ENCODE measurements around the gene CNBD2.
A peak's percentile ranks its signal among the peaks of the same experiment; 100 is the strongest.
"Not testable (repeated sequence)": the region's sequence is repeated elsewhere in the genome, so short reads cannot be mapped to it uniquely, and the experiment has no call there.

The CNBD2 gene

DNA sequence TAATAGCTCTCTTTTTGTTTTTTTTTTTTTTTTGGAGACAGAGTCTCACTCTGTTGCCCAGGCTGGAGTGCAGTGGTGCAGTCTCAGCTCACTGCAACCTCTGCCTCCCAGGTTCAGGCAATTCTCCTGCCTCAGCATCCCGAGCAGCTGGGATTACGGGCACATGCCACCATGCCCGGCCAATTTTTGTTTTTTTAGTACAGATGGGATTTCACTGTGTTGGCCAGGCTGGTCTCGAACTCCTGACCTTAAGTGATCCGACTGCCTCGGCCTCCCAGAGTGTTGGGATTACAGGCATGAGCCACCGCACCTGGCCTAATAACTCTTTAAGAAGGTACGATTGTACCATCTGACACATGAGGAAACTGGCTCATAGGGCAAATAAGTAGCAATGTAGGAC lies 28.1 kb downstream of the CNBD2 start:
- H3K9me3 ChIP-seq (ENCODE audit: control extremely low read depth in 1 of 5, control insufficient read depth in 4 of 5, insufficient read depth in 2 of 5, low read depth in 1 of 5, low read length in 4 of 5); DNase-seq; H3K4me1 ChIP-seq (ENCODE audit: control extremely low read depth in 1 of 4, control insufficient read depth in 4 of 4, insufficient read depth in 4 of 4, low read length in 3 of 4); H3K27me3 ChIP-seq (replicated peaks in 2 of 5; ENCODE audit: control insufficient read depth in 4 of 5, insufficient read depth in 5 of 5, low read length in 4 of 5); H3K4me3 ChIP-seq (ENCODE audit: control insufficient read depth in 1 of 7, extremely low read depth in 1 of 7, insufficient read depth in 4 of 7, low read depth in 2 of 7, low read length in 6 of 7); H3K27ac ChIP-seq (ENCODE audit: insufficient read depth in 1 of 2, low read depth in 1 of 2, low read length in 2 of 2, poor library complexity in 1 of 2, severe bottlenecking in 2 of 2); POLR2A ChIA-PET; H3K36me3 ChIP-seq (ENCODE audit: control insufficient read depth in 4 of 4, insufficient read depth in 4 of 4, low read length in 3 of 4): not testable (repeated sequence)
- CTCF ChIA-PET: interaction anchor here (1.1 to 12.8 kb wide), 4 partner anchors 9 to 143 kb away, joined by 3 to 292 read pairs (median 9); no protein-coding TSS in a partner anchor
- 98% methylated on average over 6 of the region's 8 CpGs for WGBS (ENCODE audit: insufficient coverage)

GRCh38 chr20:36001331-36001730 lies 32.9 kb downstream of the CNBD2 start:
- POLR2A ChIA-PET; H3K27me3 ChIP-seq (replicated peaks in 2 of 5; ENCODE audit: control insufficient read depth in 4 of 5, insufficient read depth in 5 of 5, low read length in 4 of 5); H3K36me3 ChIP-seq (ENCODE audit: control insufficient read depth in 4 of 4, insufficient read depth in 4 of 4, low read length in 3 of 4); H3K4me1 ChIP-seq (ENCODE audit: control extremely low read depth in 1 of 4, control insufficient read depth in 4 of 4, insufficient read depth in 4 of 4, low read length in 3 of 4); CTCF ChIA-PET; H3K9me3 ChIP-seq (ENCODE audit: control extremely low read depth in 1 of 5, control insufficient read depth in 4 of 5, insufficient read depth in 2 of 5, low read depth in 1 of 5, low read length in 4 of 5); DNase-seq; H3K4me3 ChIP-seq (ENCODE audit: control insufficient read depth in 1 of 7, extremely low read depth in 1 of 7, insufficient read depth in 4 of 7, low read depth in 2 of 7, low read length in 6 of 7); H3K27ac ChIP-seq (ENCODE audit: insufficient read depth in 1 of 2, low read depth in 1 of 2, low read length in 2 of 2, poor library complexity in 1 of 2, severe bottlenecking in 2 of 2): not testable (repeated sequence)
- no CpG with 5 or more reads among the region's 34 CpGs for WGBS (ENCODE audit: insufficient coverage)

- ChIA-PET CTCF (interaction anchor here (0.7 to 1.8 kb wide), 4 partner anchors 8 to 136 kb away, joined by 3 to 8 read pairs (median 4); no protein-coding TSS in a partner anchor), POLR2A (no interaction called here)
- H3K4me3 ChIP-seq (ENCODE audit: control insufficient read depth in 1 of 7, extremely low read depth in 1 of 7, insufficient read depth in 4 of 7, low read depth in 2 of 7, low read length in 6 of 7): no peak overlapping the region
- no peaks in the 10 kb centered on the region for H3K36me3 ChIP-seq (ENCODE audit: control insufficient read depth in 4 of 4, insufficient read depth in 4 of 4, low read length in 3 of 4)
- H3K27ac ChIP-seq (ENCODE audit: insufficient read depth in 1 of 2, low read depth in 1 of 2, low read length in 2 of 2, poor library complexity in 1 of 2, severe bottlenecking in 2 of 2): no peak overlapping the region
- peaks cover 0 to 7% (median 4%) of the 10 kb centered on the region in 5 experiments for H3K9me3 ChIP-seq (ENCODE audit: control extremely low read depth in 1 of 5, control insufficient read depth in 4 of 5, insufficient read depth in 2 of 5, low read depth in 1 of 5, low read length in 4 of 5)
- no peaks in the 10 kb centered on the region for H3K4me1 ChIP-seq (ENCODE audit: control extremely low read depth in 1 of 4, control insufficient read depth in 4 of 4, insufficient read depth in 4 of 4, low read length in 3 of 4)
- H3K27me3 ChIP-seq (replicated peaks in 2 of 5; ENCODE audit: control insufficient read depth in 4 of 5, insufficient read depth in 5 of 5, low read length in 4 of 5): no peaks in the 10 kb centered on the region
- DNase-seq: no peak
These were observed 34.5 kb downstream of the CNBD2 start for GRCh38 chr20:36002855-36003254.

GRCh38 chr20:36004045-36004444 lies 35.7 kb downstream of the CNBD2 start:
- CTCF ChIA-PET: interaction anchor here (1.1 to 1.8 kb wide), 5 partner anchors 13 to 210 kb away, joined by 3 to 8 read pairs (median 3); no protein-coding TSS in a partner anchor
- DNase-seq: peak in 1 of 3 donors; percentile 10
- H3K4me1 ChIP-seq (ENCODE audit: control extremely low read depth in 1 of 4, control insufficient read depth in 4 of 4, insufficient read depth in 4 of 4, low read length in 3 of 4): no peaks in the 10 kb centered on the region
- no CpG with 5 or more reads among the region's 1 CpG for WGBS (ENCODE audit: insufficient coverage)
- H3K27ac ChIP-seq (ENCODE audit: insufficient read depth in 1 of 2, low read depth in 1 of 2, low read length in 2 of 2, poor library complexity in 1 of 2, severe bottlenecking in 2 of 2): no peak overlapping the region
- no peak overlapping the region for H3K4me3 ChIP-seq (ENCODE audit: control insufficient read depth in 1 of 7, extremely low read depth in 1 of 7, insufficient read depth in 4 of 7, low read depth in 2 of 7, low read length in 6 of 7)
- peaks cover 0 to 7% (median 3%) of the 10 kb centered on the region in 5 experiments for H3K9me3 ChIP-seq (ENCODE audit: control extremely low read depth in 1 of 5, control insufficient read depth in 4 of 5, insufficient read depth in 2 of 5, low read depth in 1 of 5, low read length in 4 of 5)
- no peaks in the 10 kb centered on the region for H3K27me3 ChIP-seq (replicated peaks in 2 of 5; ENCODE audit: control insufficient read depth in 4 of 5, insufficient read depth in 5 of 5, low read length in 4 of 5)
- POLR2A ChIA-PET: no interaction called here
- H3K36me3 ChIP-seq (ENCODE audit: control insufficient read depth in 4 of 4, insufficient read depth in 4 of 4, low read length in 3 of 4): no peaks in the 10 kb centered on the region

GRCh38 chr20:36008461-36009035 lies 40.2 kb downstream of the CNBD2 start:
- peaks cover 0 to 4% (median 0%) of the 10 kb centered on the region in 5 experiments for H3K9me3 ChIP-seq (ENCODE audit: control extremely low read depth in 1 of 5, control insufficient read depth in 4 of 5, insufficient read depth in 2 of 5, low read depth in 1 of 5, low read length in 4 of 5)
- H3K4me3 ChIP-seq (ENCODE audit: control insufficient read depth in 1 of 7, extremely low read depth in 1 of 7, insufficient read depth in 4 of 7, low read depth in 2 of 7, low read length in 6 of 7): no peak overlapping the region
- ChIA-PET CTCF (interaction anchor here (0.6 to 4.2 kb wide), 6 partner anchors 9 to 997 kb away, joined by 3 to 19 read pairs (median 6); no protein-coding TSS in a partner anchor), POLR2A (no interaction called here)
- WGBS (ENCODE audit: insufficient coverage): 93% methylated on average over 2 of the region's 4 CpGs
- no peaks in the 10 kb centered on the region for H3K27me3 ChIP-seq (replicated peaks in 2 of 5; ENCODE audit: control insufficient read depth in 4 of 5, insufficient read depth in 5 of 5, low read length in 4 of 5)
- no peaks in the 10 kb centered on the region for H3K36me3 ChIP-seq (ENCODE audit: control insufficient read depth in 4 of 4, insufficient read depth in 4 of 4, low read length in 3 of 4)
- no peak overlapping the region for H3K27ac ChIP-seq (ENCODE audit: insufficient read depth in 1 of 2, low read depth in 1 of 2, low read length in 2 of 2, poor library complexity in 1 of 2, severe bottlenecking in 2 of 2)
- H3K4me1 ChIP-seq (ENCODE audit: control extremely low read depth in 1 of 4, control insufficient read depth in 4 of 4, insufficient read depth in 4 of 4, low read length in 3 of 4): no peaks in the 10 kb centered on the region
- DNase-seq: no peak

DNA sequence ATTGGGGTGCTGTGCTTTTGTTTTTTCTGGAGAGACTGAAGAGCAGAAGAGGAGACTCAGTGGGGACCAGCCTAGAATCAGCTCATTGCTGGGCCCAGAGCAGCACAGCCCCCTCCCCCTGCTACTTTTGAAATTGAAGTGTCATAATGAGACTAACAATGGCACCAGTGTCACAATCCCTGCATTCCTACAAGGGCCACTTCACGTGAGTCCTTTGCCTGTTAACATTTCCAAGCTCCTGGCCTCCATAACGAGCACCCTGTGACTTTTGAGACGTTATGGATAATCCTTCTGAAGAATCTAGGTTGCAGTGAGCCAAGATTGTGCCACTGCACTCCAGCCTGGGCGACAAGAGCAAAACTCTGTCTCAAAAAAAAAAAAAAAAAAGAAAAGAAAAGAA lies 41.7 kb downstream of the CNBD2 start:
- no peak for DNase-seq
- CTCF ChIA-PET: interaction anchor here (2.4 to 4.2 kb wide), 2 partner anchors 19 to 128 kb away, joined by 7 to 19 read pairs; no protein-coding TSS in a partner anchor
- H3K27ac ChIP-seq (ENCODE audit: insufficient read depth in 1 of 2, low read depth in 1 of 2, low read length in 2 of 2, poor library complexity in 1 of 2, severe bottlenecking in 2 of 2): no peak overlapping the region
- POLR2A ChIA-PET: no interaction called here
- H3K27me3 ChIP-seq (replicated peaks in 2 of 5; ENCODE audit: control insufficient read depth in 4 of 5, insufficient read depth in 5 of 5, low read length in 4 of 5): no peaks in the 10 kb centered on the region
- H3K9me3 ChIP-seq (ENCODE audit: control extremely low read depth in 1 of 5, control insufficient read depth in 4 of 5, insufficient read depth in 2 of 5, low read depth in 1 of 5, low read length in 4 of 5): no peaks in the 10 kb centered on the region
- H3K36me3 ChIP-seq (ENCODE audit: control insufficient read depth in 4 of 4, insufficient read depth in 4 of 4, low read length in 3 of 4): no peaks in the 10 kb centered on the region
- 97% methylated on average over 3 of the region's 4 CpGs for WGBS (ENCODE audit: insufficient coverage)
- no peak overlapping the region for H3K4me3 ChIP-seq (ENCODE audit: control insufficient read depth in 1 of 7, extremely low read depth in 1 of 7, insufficient read depth in 4 of 7, low read depth in 2 of 7, low read length in 6 of 7)
- no peaks in the 10 kb centered on the region for H3K4me1 ChIP-seq (ENCODE audit: control extremely low read depth in 1 of 4, control insufficient read depth in 4 of 4, insufficient read depth in 4 of 4, low read length in 3 of 4)

GRCh38 chr20:36010825-36011224 lies 42.4 kb downstream of the CNBD2 start:
- ChIA-PET POLR2A (no interaction called here), CTCF (interaction anchor here (1.0 to 2.4 kb wide), 3 partner anchors 16 to 127 kb away, joined by 6 to 9 read pairs (median 7); no protein-coding TSS in a partner anchor)
- DNase-seq: no peak
- no peaks in the 10 kb centered on the region for H3K27me3 ChIP-seq (replicated peaks in 2 of 5; ENCODE audit: control insufficient read depth in 4 of 5, insufficient read depth in 5 of 5, low read length in 4 of 5)
- no peak overlapping the region for H3K4me3 ChIP-seq (ENCODE audit: control insufficient read depth in 1 of 7, extremely low read depth in 1 of 7, insufficient read depth in 4 of 7, low read depth in 2 of 7, low read length in 6 of 7)
- H3K4me1 ChIP-seq (ENCODE audit: control extremely low read depth in 1 of 4, control insufficient read depth in 4 of 4, insufficient read depth in 4 of 4, low read length in 3 of 4): no peaks in the 10 kb centered on the region
- no peak overlapping the region for H3K27ac ChIP-seq (ENCODE audit: insufficient read depth in 1 of 2, low read depth in 1 of 2, low read length in 2 of 2, poor library complexity in 1 of 2, severe bottlenecking in 2 of 2)
- 94% methylated on average over 3 of the region's 4 CpGs for WGBS (ENCODE audit: insufficient coverage)
- no peaks in the 10 kb centered on the region for H3K9me3 ChIP-seq (ENCODE audit: control extremely low read depth in 1 of 5, control insufficient read depth in 4 of 5, insufficient read depth in 2 of 5, low read depth in 1 of 5, low read length in 4 of 5)
- H3K36me3 ChIP-seq (ENCODE audit: control insufficient read depth in 4 of 4, insufficient read depth in 4 of 4, low read length in 3 of 4): no peaks in the 10 kb centered on the region
